IMR-90 (cell line): ENCODE data around the gene LDLRAD3.
A peak's percentile ranks its signal among the peaks of the same experiment; 100 is the strongest.

ENCODE experiments used
- BHLHE40 ChIP-seq: fragments of 150-350 bp; IDR thresholded peaks from 2 replicates; pipeline ENCODE4 v1.6.1; 2016; ENCODE audit warnings: mild to moderate bottlenecking, low read depth, low read length
- CTCF ChIP-seq: conservative IDR thresholded peaks from 2 replicates; pipeline ENCODE4 v1.5.1; 2012; ENCODE audit warnings: mild to moderate bottlenecking, low read depth, low read length, improper control_type of control experiment
- MAFK ChIP-seq: IDR thresholded peaks from 2 replicates; pipeline ENCODE4 v1.6.1; 2012; ENCODE audit warnings: low read depth, low read length, improper control_type of control experiment
- NFE2L2 ChIP-seq: fragments of 150-350 bp; IDR thresholded peaks from 2 replicates; pipeline ENCODE4 v1.6.1; 2016; ENCODE audit warnings: low read depth, mild to moderate bottlenecking, low read length
- POLR2A ChIP-seq: IDR thresholded peaks from 2 replicates; pipeline ENCODE4 v1.6.1; 2012; ENCODE audit warnings: mild to moderate bottlenecking, low read depth, low read length
- RCOR1 ChIP-seq: IDR thresholded peaks from 2 replicates; pipeline ENCODE4 v1.6.1; 2012; ENCODE audit warnings: mild to moderate bottlenecking, low read length, improper control_type of control experiment; ENCODE audit not compliant: insufficient replicate concordance
- RFX5 ChIP-seq: IDR thresholded peaks from 2 replicates; pipeline ENCODE4 v1.8.0; 2012; ENCODE audit warnings: low read depth, mild to moderate bottlenecking, low read length, moderate library complexity
- SMC3 ChIP-seq: fragments of 150-350 bp; IDR thresholded peaks from 2 replicates; pipeline ENCODE4 v1.6.1; 2016; ENCODE audit warnings: low read depth, mild to moderate bottlenecking, antibody characterized with exemption, low read length, moderate library complexity

GRCh38 chr11:36249246-36249645 lies 305.4 kb downstream of the LDLRAD3 start:
- TF ChIP-seq CTCF (no peak), BHLHE40 (peak; percentile 70; the same call in 1 of the 2 replicates), POLR2A (no peak), RFX5 (no peak), MAFK (0 out of 2 replicates have a peak, but pooled peaks have one; percentile 13), RCOR1 (peak; percentile 20), SMC3 (no peak), NFE2L2 (no peak)
